Heart right ventricle (tissue), 16 donors: ENCODE results near the gene PITPNM1. TPM values are rescaled to one million over a fixed set of nuclear protein-coding genes. Genes with fewer than 3 reads are reported as not detected.

Experiments
- ATAC-seq, 8 donors: fragments of 200-7000 bp; cut with Tn5 transposase; one replicate each; pipeline ENCODE4 v1.9.1; 2020; ENCODE audit warnings: mild to moderate bottlenecking in 8 of 8, moderate library complexity in 8 of 8, moderate number of reproducible peaks in 1 of 8
- DNase-seq, 2 donors: peaks; one replicate each; pipeline ENCODE4 v3.0.0-alpha.2; 2020
- H3K27ac ChIP-seq, 10 donors: fragments of 200-600 bp; sonication (generic) in 2 of 10; one replicate each; pipeline versions ENCODE4 v1.5.0 to v1.8.0; 2020 to 2022; ENCODE audit warnings: mild to moderate bottlenecking in 3 of 10
- H3K27me3 ChIP-seq, 7 donors: fragments of 200-600 bp; one replicate each; pipeline ENCODE4 v1.8.0; 2021 to 2022; ENCODE audit warnings: mild to moderate bottlenecking in 2 of 7
- H3K36me3 ChIP-seq, 9 donors: fragments of 200-600 bp; sonication (generic) in 1 of 9; one replicate each; pipeline versions ENCODE4 v1.5.0 to v1.8.0; 2020 to 2022; ENCODE audit warnings: mild to moderate bottlenecking in 2 of 9
- H3K4me1 ChIP-seq, 9 donors: fragments of 200-600 bp; sonication (generic) in 1 of 9; one replicate each; pipeline versions ENCODE4 v1.5.0 to v1.8.0; 2020 to 2022; ENCODE audit warnings: mild to moderate bottlenecking in 4 of 9
- H3K4me3 ChIP-seq, 10 donors: fragments of 200-600 bp; sonication (generic) in 2 of 10; one replicate each; pipeline versions ENCODE4 v1.5.0 to v1.8.0; 2020 to 2022; ENCODE audit warnings: mild to moderate bottlenecking in 7 of 10, moderate library complexity in 2 of 10
- H3K9me3 ChIP-seq, 11 donors: fragments of 200-600 bp in 10 of 11; sonication (generic) in 2 of 11; one replicate each; pipeline versions ENCODE4 v1.5.0 to v1.8.0; 2013 to 2022; ENCODE audit warnings: mild to moderate bottlenecking in 2 of 11, control low read depth in 1 of 11, moderate library complexity in 1 of 11
- CTCF ChIP-seq, 9 donors: fragments of 200-600 bp; sonication (generic) in 2 of 9; IDR thresholded peaks; one replicate each; pipeline versions ENCODE4 v1.5.0 to v1.8.0; 2021 to 2022; ENCODE audit warnings: antibody characterized with exemption in 9 of 9, mild to moderate bottlenecking in 5 of 9, moderate library complexity in 1 of 9
- WGBS, 2 donors: extraction: QIAGEN DNeasy Blood & Tissue Kit; methylation state at CpG; one replicate each; pipeline ENCODE4 v1.1.7; 2013; ENCODE audit warnings: inconsistent platforms in 1 of 2; 5-methylcytosine and 5-hydroxymethylcytosine counted together
- intact Hi-C, 10 donors: fragments of 100-400 bp; cut with DNase I; formaldehyde crosslinking; loops; one replicate each; pipeline versions ENCODE4 v1.11.1 to v1.14.2; 2022
- polyA plus RNA-seq, 2 donors: library from polyadenylated mRNA; stranded (reverse); fragments of 200-250 nt; gene quantifications; one replicate each; pipeline ENCODE4 v1.2.3, GENCODE V29; 2013
- total RNA-seq, 10 donors: library from RNA; stranded (reverse); fragmentation: NEBNext Ultra II Directional in 3 of 10; extraction: Animal tissue kit (Norgen Biotek cat#: 25700) in 3 of 10; gene quantifications; one replicate each; pipeline versions ENCODE4 v1.2.1 to v1.2.4, GENCODE V29; 2021 to 2023
- donor health status: Arrhythmogenic right ventricular cardiomyopathy.
- donor health status: ischemic (EF 13 %, LVEDD 7.1; RV severe dilation, severe dysfunction).
- donor health status: healthy with polysubstance abuse.
- donor health status: DM: no; HTN: yes; CAD: no.
- donor health status: DM: no; HTN: no; CAD: no.
- donor health status: ischemic (EF 25% LVEDD 6.9; RV normal size, moderate dysfunction).
- donor health status: ischemic (EF 25% LVEDD 5.7; RV mildly dilated, moderate dysfunction).
- donor health status: healthy.
- donor health status: DM: yes; HTN: yes; CAD: no.
- donor health status: Ischemic cardiomyopathy.
- donor health status: ischemic (EF 35%, LVEDD 5.7; RV mildly dilated, moderate dysfunction).
- donor health status: nonischemic (EF 11% LVEDD 7.7; RV severe dilation, severe dysfunction).
- donor health status: DM: yes; HTN: yes; CAD: no.
- donor health status: PGD.
- donor health status: ischemic (EF 29% LVEDD 5.4; RV normal size, mild dysfunction).
- donor health status: nonischemic (EF 23%, LVEDD 6.1; RV moderate dilation, normal function).

PITPNM1 gene
- total and polyA plus RNA-seq, 12 donors, result 21.3 to 68.9 (median 28.8) TPM

- peaks cover 8 to 48% (median 23%) of the 10 kb centered on the region in 9 donors for H3K4me1 ChIP-seq
- 77 to 79% methylated on average over 11 of the region's 11 CpGs for WGBS, 2 donors
- TF ChIP-seq CTCF (IDR thresholded peaks at IDR 0.05), result no peak
- H3K36me3 ChIP-seq, result peaks cover 0 to 33% (median 8%) of the 10 kb centered on the region in 9 donors
- H3K4me3 ChIP-seq, result peak overlapping the region in 1 of 10 donors; percentile 27
- H3K9me3 ChIP-seq, result no peaks in the 10 kb centered on the region
- intact Hi-C loops, result loop anchor here in 1 of 10 donors (5.0 kb wide), 1 partner anchor 83 kb away; the partner anchor contains the start of genes PPP1CA and TBC1D10C
- DNase-seq (no peak), ATAC-seq (no peak)
- no peaks in the 10 kb centered on the region for H3K27me3 ChIP-seq
- peak overlapping the region in 1 of 10 donors; percentile 93 for H3K27ac ChIP-seq
Measured at GRCh38 chr11:67484847-67485311, 20.3 kb downstream of the PITPNM1 start.

- 88 to 90% methylated on average over 16 of the region's 16 CpGs for WGBS, 2 donors
- Histone ChIP-seq H3K27me3 (peaks cover 0 to 6% (median 0%) of the 10 kb centered on the region in 7 donors), H3K4me3 (peak overlapping the region in 8 of 10 donors; percentile 50 to 66 (median 60)), H3K9me3 (no peaks in the 10 kb centered on the region), H3K27ac (peak overlapping the region in 6 of 10 donors; percentile 77 to 93 (median 87)), H3K36me3 (peaks cover 0 to 24% (median 3%) of the 10 kb centered on the region in 9 donors), H3K4me1 (peaks cover 8 to 48% (median 23%) of the 10 kb centered on the region in 9 donors)
- DNase-seq (no peak), ATAC-seq (no peak)
- TF ChIP-seq CTCF (IDR thresholded peaks at IDR 0.05), result no peak
- intact Hi-C loops, result loop anchor here in 2 of 10 donors (2.0 to 5.0 kb wide), 2 partner anchors 23 to 82 kb away; partner anchors contain the start of genes PPP1CA (in 1 of the 2) and TBC1D10C (in 1 of the 2)
Measured at GRCh38 chr11:67483831-67484665, 21.1 kb downstream of the PITPNM1 start.

- H3K9me3 ChIP-seq, result no peaks in the 10 kb centered on the region
- TF ChIP-seq CTCF (IDR thresholded peaks at IDR 0.05), result peak in 5 of 9 donors; percentile 20 to 38 (median 33)
- ATAC-seq (peak; percentile 98 to 99 (median 98)), DNase-seq (peak; percentile 97 to 98)
- H3K4me1 ChIP-seq, result peaks cover 8 to 48% (median 23%) of the 10 kb centered on the region in 9 donors
- peaks cover 0 to 20% (median 0%) of the 10 kb centered on the region in 9 donors for H3K36me3 ChIP-seq
- intact Hi-C loops, result loop anchor here in 2 of 10 donors (2.0 to 5.0 kb wide), 2 partner anchors 24 to 81 kb away; partner anchors contain the start of genes PPP1CA (in 1 of the 2) and TBC1D10C (in 1 of the 2)
- H3K27ac ChIP-seq, result peak within 1 kb of the TSS; percentile 67 to 93 (median 84)
- H3K4me3 ChIP-seq, result peak within 1 kb of the TSS; percentile 29 to 66 (median 55)
- WGBS, 2 donors, result 9 to 11% methylated on average over 53 to 60 of the region's 60 CpGs
- H3K27me3 ChIP-seq, result peaks cover 0 to 6% (median 0%) of the 10 kb centered on the region in 7 donors
Measured at GRCh38 chr11:67482827-67483798, 22.1 kb downstream of the PITPNM1 start, which contains the start of gene AIP. AIP (plus strand) TSS chr11:67483026; CDS start chr11:67483159, 133 bp downstream.
